ENCODE results near the gene WDTC1. TPM values are rescaled to one million over a fixed set of nuclear protein-coding genes. Genes with fewer than 3 reads are reported as not detected.

Gene WDTC1
- total and polyA plus RNA-seq, 2 of the 13 experiments (the other 11 are each of a cell fraction or from before 2014, with no cell fraction given): 5.5 TPM

GRCh38 chr1:27321813-27322568 is 87.6 kb downstream of the WDTC1 start, which contains the start of gene TMEM222 (continued):
- TF ChIP-seq TGIF2 (CRISPR knock-in tag; IDR thresholded peaks at IDR 0.05) (peak; percentile 80), GLMP (CRISPR knock-in tag; IDR thresholded peaks at IDR 0.05; ENCODE audit: borderline replicate concordance) (no peak), GMEB2 (CRISPR knock-in tag; IDR thresholded peaks at IDR 0.05; ENCODE audit: low read depth) (peak; percentile 66; the same call in 1 of the 2 replicates), GATAD1 (CRISPR knock-in tag; IDR thresholded peaks at IDR 0.05) (peak; percentile 98), ONECUT2 (CRISPR knock-in tag; IDR thresholded peaks at IDR 0.05) (no peak; the same call in 1 of the 2 replicates), RARA (CRISPR knock-in tag; IDR thresholded peaks at IDR 0.05) (0 out of 2 replicates have a peak, but pooled peaks have one; percentile 43), ARNT (IDR thresholded peaks at IDR 0.05) (no peak), ZBTB39 (CRISPR knock-in tag; IDR thresholded peaks at IDR 0.05) (no peak; the same call in 1 of the 2 replicates), ZNF280B (CRISPR knock-in tag; IDR thresholded peaks at IDR 0.05; ENCODE audit: borderline replicate concordance) (no peak), MXD4 (CRISPR knock-in tag; IDR thresholded peaks at IDR 0.05) (peak; percentile 90), CCDC6 (CRISPR knock-in tag; IDR thresholded peaks at IDR 0.05) (peak; percentile 85; the same call in 1 of the 2 replicates), HNF4G (IDR thresholded peaks at IDR 0.05; ENCODE audit: borderline replicate concordance, low read depth, low read length) (peak; percentile 10; the same call in 1 of the 2 replicates), HNF4G (CRISPR knock-in tag; IDR thresholded peaks at IDR 0.05; ENCODE audit: borderline replicate concordance, low read depth) (peak; percentile 54; the same call in 1 of the 2 replicates), KMT2B (CRISPR knock-in tag; IDR thresholded peaks at IDR 0.05) (peak; percentile 93), MIXL1 (CRISPR knock-in tag; IDR thresholded peaks at IDR 0.05) (peak; percentile 80), KDM6A (CRISPR knock-in tag; IDR thresholded peaks at IDR 0.05; ENCODE audit: low read depth) (no peak), ZNF615 (CRISPR knock-in tag; IDR thresholded peaks at IDR 0.05; ENCODE audit: borderline replicate concordance) (0 out of 2 replicates have a peak, but pooled peaks have one; percentile 65), ZNF761 (CRISPR knock-in tag; conservative IDR thresholded peaks at IDR 0.05) (no peak; the same call in 1 of the 2 replicates), MED8 (CRISPR knock-in tag; IDR thresholded peaks at IDR 0.05; ENCODE audit: insufficient replicate concordance) (peak; percentile 89), ZNF639 (CRISPR knock-in tag; conservative IDR thresholded peaks at IDR 0.05) (peak; percentile 98), ZNF841 (CRISPR knock-in tag; IDR thresholded peaks at IDR 0.05; ENCODE audit: borderline replicate concordance) (no peak), ATF7-NPFF (CRISPR knock-in tag; IDR thresholded peaks at IDR 0.05; ENCODE audit: low read depth) (peak; percentile 82), CBX5 (CRISPR knock-in tag; IDR thresholded peaks at IDR 0.05; ENCODE audit: borderline replicate concordance) (peak; percentile 96)
